HL-60 (cell line): ENCODE measurements around the gene RFESD.

Experiments
- DNase-seq, 2 experiments: peaks; one replicate each; pipeline ENCODE4 v3.0.0-alpha.2; 2010 to 2020; ENCODE audit warnings: low read depth in 1 of 2, low spot score in 1 of 2
- H3K27ac ChIP-seq: fragments of 250-450 bp; sonication (Bioruptor Pico); replicated peaks from 2 replicates; pipeline ENCODE4 v1.5.1; 2020; ENCODE audit warnings: mild to moderate bottlenecking, moderate library complexity
- H3K27me3 ChIP-seq: fragments of 250-450 bp; sonication (Bioruptor Pico); 2 replicates; pipeline ENCODE4 v1.5.1; 2021; ENCODE audit warnings: mild to moderate bottlenecking, moderate library complexity; ENCODE audit not compliant: insufficient read depth, poor library complexity, severe bottlenecking
- H3K4me3 ChIP-seq: replicated peaks from 2 replicates; pipeline ENCODE4 v1.5.1; 2011; ENCODE audit warnings: mild to moderate bottlenecking, control low read depth, low read length; ENCODE audit not compliant: insufficient read depth
- GABPA ChIP-seq: IDR thresholded peaks from 2 replicates; pipeline ENCODE4 v1.6.1; 2012; ENCODE audit warnings: low read depth
- POLR2AphosphoS5 ChIP-seq: IDR thresholded peaks from 2 replicates; pipeline ENCODE4 v1.6.1; 2012; ENCODE audit warnings: low read depth
- SPI1 ChIP-seq: IDR thresholded peaks from 2 replicates; pipeline ENCODE4 v1.6.1; 2012; ENCODE audit warnings: low read depth, mild to moderate bottlenecking, borderline replicate concordance
- TF ChIP-seq, protein P1 (sequence below): IDR thresholded peaks from one replicate; pipeline ENCODE4 v1.5.1; 2011; ENCODE audit warnings: low read length, control low read depth, inconsistent platforms; ENCODE audit not compliant: insufficient read depth
- TF ChIP-seq, protein P2 (sequence below): IDR thresholded peaks from 2 replicates; pipeline ENCODE4 v1.6.1; 2012; ENCODE audit warnings: low read depth; ENCODE audit not compliant: insufficient replicate concordance

Gene RFESD

DNA sequence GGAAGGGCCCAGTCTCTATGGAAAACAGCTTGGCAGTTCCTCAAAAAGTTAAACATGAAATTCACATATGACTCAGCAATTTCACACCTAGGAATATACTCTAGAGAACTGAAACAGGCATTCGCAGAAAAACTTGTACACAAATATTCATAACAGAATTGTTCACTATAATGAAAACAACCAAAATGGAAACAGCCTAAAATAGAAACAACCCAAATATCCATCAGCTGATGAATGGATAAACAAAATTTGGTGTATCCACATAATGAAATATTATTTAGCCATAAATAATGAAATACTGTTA is 31.5 kb upstream of the RFESD start:
- DNase-seq: no peak
- TF ChIP-seq POLR2AphosphoS5 (no peak), SPI1 (no peak), GABPA (no peak)
- TF ChIP-seq, protein P1, sequence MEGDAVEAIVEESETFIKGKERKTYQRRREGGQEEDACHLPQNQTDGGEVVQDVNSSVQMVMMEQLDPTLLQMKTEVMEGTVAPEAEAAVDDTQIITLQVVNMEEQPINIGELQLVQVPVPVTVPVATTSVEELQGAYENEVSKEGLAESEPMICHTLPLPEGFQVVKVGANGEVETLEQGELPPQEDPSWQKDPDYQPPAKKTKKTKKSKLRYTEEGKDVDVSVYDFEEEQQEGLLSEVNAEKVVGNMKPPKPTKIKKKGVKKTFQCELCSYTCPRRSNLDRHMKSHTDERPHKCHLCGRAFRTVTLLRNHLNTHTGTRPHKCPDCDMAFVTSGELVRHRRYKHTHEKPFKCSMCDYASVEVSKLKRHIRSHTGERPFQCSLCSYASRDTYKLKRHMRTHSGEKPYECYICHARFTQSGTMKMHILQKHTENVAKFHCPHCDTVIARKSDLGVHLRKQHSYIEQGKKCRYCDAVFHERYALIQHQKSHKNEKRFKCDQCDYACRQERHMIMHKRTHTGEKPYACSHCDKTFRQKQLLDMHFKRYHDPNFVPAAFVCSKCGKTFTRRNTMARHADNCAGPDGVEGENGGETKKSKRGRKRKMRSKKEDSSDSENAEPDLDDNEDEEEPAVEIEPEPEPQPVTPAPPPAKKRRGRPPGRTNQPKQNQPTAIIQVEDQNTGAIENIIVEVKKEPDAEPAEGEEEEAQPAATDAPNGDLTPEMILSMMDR: no peak
- TF ChIP-seq, protein P2, sequence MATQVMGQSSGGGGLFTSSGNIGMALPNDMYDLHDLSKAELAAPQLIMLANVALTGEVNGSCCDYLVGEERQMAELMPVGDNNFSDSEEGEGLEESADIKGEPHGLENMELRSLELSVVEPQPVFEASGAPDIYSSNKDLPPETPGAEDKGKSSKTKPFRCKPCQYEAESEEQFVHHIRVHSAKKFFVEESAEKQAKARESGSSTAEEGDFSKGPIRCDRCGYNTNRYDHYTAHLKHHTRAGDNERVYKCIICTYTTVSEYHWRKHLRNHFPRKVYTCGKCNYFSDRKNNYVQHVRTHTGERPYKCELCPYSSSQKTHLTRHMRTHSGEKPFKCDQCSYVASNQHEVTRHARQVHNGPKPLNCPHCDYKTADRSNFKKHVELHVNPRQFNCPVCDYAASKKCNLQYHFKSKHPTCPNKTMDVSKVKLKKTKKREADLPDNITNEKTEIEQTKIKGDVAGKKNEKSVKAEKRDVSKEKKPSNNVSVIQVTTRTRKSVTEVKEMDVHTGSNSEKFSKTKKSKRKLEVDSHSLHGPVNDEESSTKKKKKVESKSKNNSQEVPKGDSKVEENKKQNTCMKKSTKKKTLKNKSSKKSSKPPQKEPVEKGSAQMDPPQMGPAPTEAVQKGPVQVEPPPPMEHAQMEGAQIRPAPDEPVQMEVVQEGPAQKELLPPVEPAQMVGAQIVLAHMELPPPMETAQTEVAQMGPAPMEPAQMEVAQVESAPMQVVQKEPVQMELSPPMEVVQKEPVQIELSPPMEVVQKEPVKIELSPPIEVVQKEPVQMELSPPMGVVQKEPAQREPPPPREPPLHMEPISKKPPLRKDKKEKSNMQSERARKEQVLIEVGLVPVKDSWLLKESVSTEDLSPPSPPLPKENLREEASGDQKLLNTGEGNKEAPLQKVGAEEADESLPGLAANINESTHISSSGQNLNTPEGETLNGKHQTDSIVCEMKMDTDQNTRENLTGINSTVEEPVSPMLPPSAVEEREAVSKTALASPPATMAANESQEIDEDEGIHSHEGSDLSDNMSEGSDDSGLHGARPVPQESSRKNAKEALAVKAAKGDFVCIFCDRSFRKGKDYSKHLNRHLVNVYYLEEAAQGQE: no peak
- H3K27ac ChIP-seq: no peak overlapping the region
- H3K27me3 ChIP-seq: no peaks in the 10 kb centered on the region
- H3K4me3 ChIP-seq: no peak overlapping the region

DNA sequence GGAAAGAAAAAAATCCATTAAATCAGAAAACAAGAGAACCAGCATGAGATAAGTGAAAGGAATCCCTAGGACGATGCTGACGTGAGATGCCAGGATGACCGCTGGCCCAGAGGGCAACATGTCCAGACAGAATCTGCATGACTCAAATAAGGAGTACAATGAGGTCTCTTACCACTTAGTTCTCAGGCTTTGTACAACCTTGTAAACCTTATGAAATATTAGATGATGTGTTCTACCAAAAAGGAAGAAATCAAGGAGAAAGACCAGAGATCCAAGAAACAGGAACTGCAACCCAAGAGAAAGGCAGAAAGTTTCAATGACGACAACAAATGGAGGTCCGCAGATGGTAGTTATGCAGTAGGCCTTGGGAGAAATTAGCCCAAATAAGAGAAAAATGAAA is 29.5 kb upstream of the RFESD start:
- DNase-seq: no peak
- no peak overlapping the region for H3K27ac ChIP-seq
- TF ChIP-seq SPI1: no peak
- TF ChIP-seq, protein P2: no peak
- no peak for TF ChIP-seq GABPA
- TF ChIP-seq, protein P1: no peak
- TF ChIP-seq POLR2AphosphoS5: no peak
- H3K4me3 ChIP-seq: no peak overlapping the region
- H3K27me3 ChIP-seq: no peaks in the 10 kb centered on the region

DNA sequence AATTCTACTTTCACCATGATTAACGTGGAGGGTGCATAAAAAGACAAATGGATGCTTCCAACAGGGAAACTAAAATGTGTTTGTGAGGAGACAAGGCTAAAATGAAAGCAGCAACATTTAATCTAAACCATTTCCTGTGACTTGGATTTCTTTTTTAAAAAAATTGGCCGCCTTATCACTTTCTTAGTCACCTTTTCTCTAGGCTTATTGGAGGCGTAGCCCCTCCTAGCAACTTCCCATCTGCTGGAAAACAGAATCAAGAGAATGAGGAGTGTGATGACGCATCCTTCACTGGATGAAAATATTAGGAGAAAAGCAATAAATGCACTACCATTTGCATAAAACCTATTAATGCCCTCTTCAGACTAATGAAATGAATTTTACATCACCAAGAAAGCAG is 27.5 kb upstream of the RFESD start:
- DNase-seq: no peak
- Histone ChIP-seq H3K27ac (no peak overlapping the region), H3K27me3 (no peaks in the 10 kb centered on the region), H3K4me3 (no peak overlapping the region)
- TF ChIP-seq, protein P2: no peak
- TF ChIP-seq, protein P1: no peak
- TF ChIP-seq SPI1 (no peak), GABPA (no peak), POLR2AphosphoS5 (no peak)
